GM23338 (cell line): ENCODE results near the gene STKLD1. TPM values are rescaled to one million over a fixed set of nuclear protein-coding genes. Genes with fewer than 3 reads are reported as not detected.

ENCODE experiments used
- ATAC-seq: fragments of 200-7000 bp; cut with Tn5 transposase; 3 replicates; pipeline ENCODE4 v1.9.1; 2020
- DNase-seq: peaks from one replicate; pipeline ENCODE4 v3.0.0-alpha.2; 2015; ENCODE audit warnings: low spot score
- H2AFZ ChIP-seq: fragments of 200-600 bp; sonication (generic); 2 replicates; pipeline ENCODE4 v1.8.0; 2016; ENCODE audit warnings: antibody characterized with exemption, mild to moderate bottlenecking, moderate library complexity
- H3F3A ChIP-seq: fragments of 200-600 bp; sonication (generic); replicated peaks from 2 replicates; pipeline ENCODE4 v1.8.0; 2017; ENCODE audit warnings: antibody characterized with exemption, mixed run types, low read depth
- H3K27ac ChIP-seq: fragments of 200-600 bp; sonication (generic); 2 replicates; pipeline ENCODE4 v1.6.1; 2016; ENCODE audit warnings: low read depth
- H3K27me3 ChIP-seq: fragments of 200-600 bp; sonication (generic); 2 replicates; pipeline ENCODE4 v1.8.0; 2016; ENCODE audit warnings: mild to moderate bottlenecking, mixed run types, moderate library complexity; ENCODE audit not compliant: insufficient read depth
- H3K36me3 ChIP-seq: fragments of 200-600 bp; sonication (generic); 2 replicates; pipeline ENCODE4 v1.8.0; 2016; ENCODE audit warnings: mild to moderate bottlenecking; ENCODE audit not compliant: insufficient read depth
- H3K4me1 ChIP-seq: fragments of 200-600 bp; sonication (generic); 2 replicates; pipeline ENCODE4 v1.8.0; 2016; ENCODE audit warnings: mild to moderate bottlenecking, moderate library complexity; ENCODE audit not compliant: insufficient read depth
- H3K4me2 ChIP-seq: fragments of 200-600 bp; sonication (generic); 2 replicates; pipeline ENCODE4 v1.7.1; 2017; ENCODE audit warnings: mixed run types
- H3K4me3 ChIP-seq: fragments of 200-600 bp; sonication (generic); 2 replicates; pipeline ENCODE4 v1.6.1; 2016; ENCODE audit warnings: mixed run types
- H3K79me2 ChIP-seq: fragments of 200-600 bp; sonication (generic); replicated peaks from 2 replicates; pipeline ENCODE4 v1.8.0; 2017; ENCODE audit warnings: mild to moderate bottlenecking; ENCODE audit not compliant: insufficient read depth
- H3K9me2 ChIP-seq: fragments of 200-600 bp; sonication (generic); 2 replicates; pipeline ENCODE4 v1.8.0; 2017; ENCODE audit not compliant: insufficient read depth
- H4K20me1 ChIP-seq: fragments of 200-600 bp; sonication (generic); replicated peaks from 2 replicates; pipeline ENCODE4 v1.8.0; 2017; ENCODE audit warnings: mild to moderate bottlenecking; ENCODE audit not compliant: insufficient read depth
- H3K27ac Mint-ChIP-seq: 2 replicates; pipeline ENCODE4 v1.8.0; 2020; ENCODE audit warnings: inconsistent platforms, mild to moderate bottlenecking, moderate library complexity, mixed read lengths
- H3K27me3 Mint-ChIP-seq: 3 replicates; pipeline ENCODE4 v1.8.0; 2022; ENCODE audit warnings: low read depth, mild to moderate bottlenecking, moderate library complexity, mixed read lengths, inconsistent platforms; ENCODE audit not compliant: insufficient read depth, poor library complexity
- H3K36me3 Mint-ChIP-seq: 3 replicates; pipeline ENCODE4 v1.8.0; 2021; ENCODE audit warnings: low read depth, mild to moderate bottlenecking, inconsistent platforms, moderate library complexity, mixed read lengths
- H3K4me1 Mint-ChIP-seq: 3 replicates; pipeline ENCODE4 v1.8.0; 2020; ENCODE audit warnings: mild to moderate bottlenecking, inconsistent platforms, mixed read lengths
- H3K4me3 Mint-ChIP-seq: 3 replicates; pipeline ENCODE4 v1.8.0; 2021; ENCODE audit warnings: moderate library complexity, mild to moderate bottlenecking, inconsistent platforms, mixed read lengths
- H3K9me3 Mint-ChIP-seq: 3 replicates; pipeline ENCODE4 v1.8.0; 2020; ENCODE audit warnings: moderate library complexity, mild to moderate bottlenecking, inconsistent platforms, mixed read lengths
- CREB1 ChIP-seq: fragments of 250-450 bp; sonication (Bioruptor Pico); IDR thresholded peaks from 2 replicates; pipeline ENCODE4 v1.5.0; 2020; ENCODE audit warnings: low read depth, mild to moderate bottlenecking, moderate library complexity
- ETS1 ChIP-seq: IDR thresholded peaks from 2 replicates; pipeline ENCODE4 v1.6.1; 2016; ENCODE audit warnings: antibody characterized with exemption
- EZH2 ChIP-seq: fragments of 200-600 bp; sonication (generic); IDR thresholded peaks from one replicate; pipeline ENCODE4 v1.8.0; 2017; ENCODE audit warnings: antibody characterized with exemption, mild to moderate bottlenecking, low read depth; ENCODE audit not compliant: unreplicated experiment
- EZH2phosphoT487 ChIP-seq: fragments of 200-600 bp; sonication (generic); IDR thresholded peaks from one replicate; pipeline ENCODE4 v1.8.1; 2018; ENCODE audit warnings: antibody characterized with exemption; ENCODE audit not compliant: unreplicated experiment
- JUNB ChIP-seq: IDR thresholded peaks from one replicate; pipeline ENCODE4 v1.6.1; 2016; ENCODE audit warnings: antibody characterized with exemption; ENCODE audit not compliant: unreplicated experiment
- NANOG ChIP-seq: IDR thresholded peaks from 2 replicates; pipeline ENCODE4 v1.6.1; 2016; ENCODE audit warnings: antibody characterized with exemption, borderline replicate concordance
- ZNF462 ChIP-seq: fragments of 250-450 bp; sonication (Bioruptor Pico); IDR thresholded peaks from 2 replicates; pipeline ENCODE4 v1.5.0; 2020; ENCODE audit warnings: mild to moderate bottlenecking, moderate library complexity
- polyA plus RNA-seq: library from polyadenylated mRNA; unstranded; fragments of >200 nt; fragmentation: Nextera tagmentation; extraction: Ambion mirVana; gene quantifications from 2 replicates; pipeline ENCODE4 v1.2.1, GENCODE V29; 2016
- total RNA-seq: library from RNA; depleted of rRNA; stranded (reverse); fragments of >200 nt; shearing (Covaris generic); gene quantifications from 2 replicates; pipeline ENCODE4 v1.2.3, GENCODE V29; 2014

STKLD1 gene
- total and polyA plus RNA-seq, 2 experiments from 2014 or later, result 0.57 TPM; not detected in 1

- H3K9me3 Mint-ChIP-seq, result peaks cover 6% of the 10 kb centered on the region; the same call in 2 of the 3 replicates
- DNase-seq (no peak), ATAC-seq (no peak)
- Histone ChIP-seq H3K27ac (no peak overlapping the region), H4K20me1 (no peaks in the 10 kb centered on the region; the same call in 1 of the 2 replicates), H3K4me1 (no peaks in the 10 kb centered on the region), H3F3A (no peaks in the 10 kb centered on the region), H3K79me2 (no peaks in the 10 kb centered on the region), H3K9me2 (peaks cover 11% of the 10 kb centered on the region; the same call in 1 of the 2 replicates), H3K4me3 (no peak overlapping the region), H3K36me3 (no peaks in the 10 kb centered on the region), H2AFZ (no peak overlapping the region), H3K27me3 (peaks cover 2% of the 10 kb centered on the region; the same call in 1 of the 2 replicates), H3K4me2 (no peak overlapping the region)
- H3K27me3 Mint-ChIP-seq, result peaks cover 9% of the 10 kb centered on the region
- H3K36me3 Mint-ChIP-seq, result no peaks in the 10 kb centered on the region
- no peak overlapping the region for H3K27ac Mint-ChIP-seq
- no peaks in the 10 kb centered on the region for H3K4me1 Mint-ChIP-seq
- TF ChIP-seq ZNF462 (CRISPR knock-in tag) (no peak), EZH2 (no peak), EZH2phosphoT487 (no peak), CREB1 (CRISPR knock-in tag) (no peak), ETS1 (no peak), NANOG (no peak), JUNB (no peak)
- H3K4me3 Mint-ChIP-seq, result no peak overlapping the region
These were observed 6.5 kb downstream of the STKLD1 start for GRCh38 chr9:133382507-133383141.
